ENCODE measurements around the gene KCND2. TPM values are rescaled to one million over a fixed set of nuclear protein-coding genes. Genes with fewer than 3 reads are reported as not detected.

The KCND2 gene
- total and polyA plus RNA-seq, 2 of the 8 experiments (the other 6 are each of a cell fraction or from before 2014, with no cell fraction given): 4.6 to 7.7 TPM

GRCh38 chr7:120370954-120371353, 98.0 kb downstream of the KCND2 start:
- Histone ChIP-seq H2BK120ac (replicated peaks; ENCODE audit: low read depth, low read length) (no peak overlapping the region), H3K23me2 (ENCODE audit: low read depth, low read length) (no peaks in the 10 kb centered on the region), H2BK15ac (ENCODE audit: low read length) (no peak overlapping the region), H3K4me2 (ENCODE audit: insufficient read depth in 1 of 2, low read depth in 2 of 2, low read length in 2 of 2) (no peak overlapping the region), H3K27ac (ENCODE audit: low read depth, low read length) (no peak overlapping the region), H3K4ac (replicated peaks; ENCODE audit: insufficient read length, low read depth, low read length) (no peak overlapping the region), H3K14ac (ENCODE audit: insufficient read length) (no peak overlapping the region), H3K4me1 (replicated peaks in 1 of 4; ENCODE audit: control insufficient read depth in 3 of 4, insufficient read depth in 4 of 4, low read length in 3 of 4) (no peaks in the 10 kb centered on the region), H3K27me3 (replicated peaks in 1 of 4; ENCODE audit: control insufficient read depth in 3 of 4, extremely low read depth in 1 of 4, insufficient read depth in 3 of 4, low read length in 3 of 4) (peaks cover 0 to 1% (median 0%) of the 10 kb centered on the region in 4 experiments; a peak in 1 of 7 replicates), H4K91ac (replicated peaks; ENCODE audit: insufficient read length, low read length) (no peak overlapping the region), H4K8ac (ENCODE audit: extremely low read depth, insufficient read depth, low read length) (no peak overlapping the region), H4K20me1 (replicated peaks in 1 of 2; ENCODE audit: control insufficient read depth in 1 of 2, insufficient read depth in 2 of 2, low read length in 2 of 2) (no peaks in the 10 kb centered on the region), H3K9me3 (ENCODE audit: insufficient read depth in 2 of 2, low read depth in 1 of 2, low read length in 1 of 2) (no peaks in the 10 kb centered on the region), H3K23ac (ENCODE audit: insufficient read length) (no peak overlapping the region), H2BK20ac (ENCODE audit: low read length) (no peak overlapping the region), H3K4me3 (ENCODE audit: extremely low read depth in 1 of 4, insufficient read depth in 2 of 4, low read depth in 3 of 4, low read length in 4 of 4) (no peak overlapping the region), H4K5ac (ENCODE audit: insufficient read length, low read depth, low read length) (no peak overlapping the region), H3K36me3 (ENCODE audit: control insufficient read depth in 2 of 4, insufficient read depth in 4 of 4, low read length in 3 of 4) (no peaks in the 10 kb centered on the region), H2AK5ac (ENCODE audit: low read depth, low read length) (no peak overlapping the region), H3K18ac (ENCODE audit: extremely low read depth, low read length) (no peak overlapping the region), H3K79me1 (ENCODE audit: low read depth, low read length) (no peaks in the 10 kb centered on the region), H2BK5ac (ENCODE audit: low read depth, low read length) (no peak overlapping the region), H2AFZ (ENCODE audit: low read length) (no peak overlapping the region), H2BK12ac (ENCODE audit: low read depth, low read length) (no peak overlapping the region), H3K9ac (replicated peaks in 1 of 4; ENCODE audit: extremely low read depth in 1 of 4, low read depth in 3 of 4, low read length in 3 of 4) (no peak overlapping the region), H3K56ac (replicated peaks; ENCODE audit: insufficient read length, low read depth, low read length) (no peak overlapping the region), H3K79me2 (ENCODE audit: control insufficient read depth in 1 of 2, insufficient read depth in 2 of 2, low read length in 2 of 2) (no peaks in the 10 kb centered on the region)
- FAIRE-seq (no peak), DNase-seq (ENCODE audit: low read depth in 1 of 2, low spot score in 2 of 2) (no peak)
- POLR2A ChIA-PET (ENCODE audit: partially characterized antibody): no interaction called here
- 100% methylated on average over 2 of the region's 2 CpGs; no CpG with 5 or more reads in 1 of the 2 experiments for WGBS, 2 experiments (ENCODE audit: extremely low coverage in 1 of 2, insufficient coverage in 1 of 2, insufficient read length in 1 of 2, insufficient replicate concordance in 2 of 2, low coverage in 1 of 2, low lambda C conversion rate in 2 of 2, missing lambda C conversion rate in 1 of 2)
- CTCF ChIA-PET (ENCODE audit: partially characterized antibody): interaction anchor here (1.7 kb wide), 1 partner anchor 33 kb away, joined by 6 read pairs; no protein-coding TSS in a partner anchor
- TF ChIP-seq SP2 (IDR thresholded peaks at IDR 0.05; ENCODE audit: low read length): no peak
- TF ChIP-seq BACH1 (IDR thresholded peaks at IDR 0.05; ENCODE audit: low read length): no peak
- no peak for TF ChIP-seq POLR2AphosphoS5 (IDR thresholded peaks at IDR 0.05; ENCODE audit: low read depth, low read length)
- no peak for TF ChIP-seq CEBPB (IDR thresholded peaks at IDR 0.05; ENCODE audit: low read depth, low read length)
- no peak for TF ChIP-seq POLR2A (IDR thresholded peaks at IDR 0.05; ENCODE audit: control extremely low read depth in 1 of 2, low read depth in 2 of 2, low read length in 2 of 2)
- no peak for TF ChIP-seq NRF1 (IDR thresholded peaks at IDR 0.05; ENCODE audit: low read depth, low read length)
- TF ChIP-seq SIN3A (conservative IDR thresholded peaks at IDR 0.05 in 1 of 2, IDR thresholded peaks at IDR 0.05 in 1 of 2; ENCODE audit: low read depth in 1 of 2, low read length in 2 of 2): no peak
- TF ChIP-seq JUND (IDR thresholded peaks at IDR 0.05; ENCODE audit: low read length): no peak
- no peak for TF ChIP-seq POU5F1 (IDR thresholded peaks at IDR 0.05; ENCODE audit: low read depth, low read length)
